Hematopoietic multipotent progenitor cell treated with erythropoietin and hydrocortisone succinate and interleukin-3 and kit ligand, for 17 days (in vitro differentiated cells): ENCODE measurements around the gene THAP4.

Experiments
- DNase-seq: peaks from one replicate; pipeline ENCODE4 v3.0.0-alpha.2; 2015; ENCODE audit warnings: low spot score

THAP4 gene

DNA sequence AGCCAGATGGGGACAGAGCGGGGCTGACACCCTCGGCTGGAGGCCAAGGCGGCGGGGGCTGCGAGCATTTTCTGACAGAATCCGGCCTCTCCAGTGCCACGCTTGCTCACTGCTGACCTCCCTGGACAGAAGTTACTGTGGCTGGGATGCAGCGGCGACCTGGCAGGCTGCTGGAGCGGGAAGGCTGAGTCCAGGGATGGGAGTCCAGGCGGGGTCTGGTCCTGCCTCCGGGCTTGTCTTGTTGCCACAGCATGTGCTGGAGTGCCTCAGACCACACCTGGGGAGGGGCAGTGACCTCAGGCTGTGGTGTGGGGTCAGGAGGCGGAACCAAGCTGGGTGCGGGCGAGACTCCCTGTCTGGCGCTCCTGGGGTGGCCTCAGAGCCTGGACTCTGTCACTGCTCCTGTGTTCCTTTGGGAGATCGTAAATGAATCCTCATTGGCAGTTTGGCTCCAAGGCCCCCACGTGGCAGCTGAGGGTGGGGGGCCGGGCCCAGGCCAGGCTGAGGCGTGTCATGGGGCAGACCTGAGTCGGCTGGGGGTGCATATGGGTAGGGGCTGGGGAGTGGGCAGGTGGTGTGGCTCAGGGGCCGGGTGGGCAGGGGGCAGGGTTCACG, 72.9 kb downstream of the THAP4 start:
- no peak for DNase-seq

DNA sequence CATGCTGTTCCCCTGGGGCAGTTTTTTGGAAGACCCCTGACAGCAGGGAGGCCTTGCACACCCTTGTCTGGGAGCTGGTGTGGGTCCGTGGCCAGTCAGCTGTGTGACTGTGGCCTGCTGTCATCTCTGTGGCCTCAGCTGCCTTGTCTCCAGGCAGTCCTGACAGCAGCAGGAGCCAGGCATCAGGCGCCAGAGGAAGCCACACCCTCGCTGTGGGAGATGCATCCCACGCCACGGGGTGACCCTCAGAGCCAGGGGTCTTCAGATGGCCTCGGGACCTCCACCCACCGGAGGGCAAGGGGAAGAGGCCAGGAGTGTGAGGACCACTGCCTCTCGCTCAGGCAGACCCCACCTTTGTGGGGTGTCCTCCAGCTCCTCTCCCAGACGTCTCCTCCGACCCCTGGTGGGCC, 73.4 kb downstream of the THAP4 start:
- no peak for DNase-seq

DNA sequence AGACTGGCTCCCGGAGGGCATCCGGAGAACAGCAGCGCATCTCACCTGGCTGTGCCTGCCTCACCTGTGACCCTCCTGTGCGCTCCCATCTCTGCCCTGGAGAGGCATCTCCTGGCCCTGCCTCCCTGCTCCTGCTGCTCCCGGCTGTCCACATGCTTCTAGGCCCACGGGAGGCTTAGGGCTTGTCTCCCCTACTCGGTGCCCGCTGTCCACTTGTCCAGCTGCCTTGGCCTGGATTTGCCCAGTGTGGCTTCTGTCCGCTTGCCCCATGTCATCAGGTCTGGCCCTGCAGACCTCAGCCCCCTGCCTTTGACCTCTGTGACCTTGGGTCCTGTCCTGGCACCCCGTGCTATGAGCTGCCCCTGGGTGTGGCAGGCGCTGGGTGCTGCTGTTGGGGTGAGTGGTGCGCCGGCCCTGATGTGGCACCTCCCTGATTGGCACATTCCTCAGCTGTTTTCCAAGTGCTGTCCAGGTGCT, 73.9 kb downstream of the THAP4 start:
- DNase-seq = no peak

DNA sequence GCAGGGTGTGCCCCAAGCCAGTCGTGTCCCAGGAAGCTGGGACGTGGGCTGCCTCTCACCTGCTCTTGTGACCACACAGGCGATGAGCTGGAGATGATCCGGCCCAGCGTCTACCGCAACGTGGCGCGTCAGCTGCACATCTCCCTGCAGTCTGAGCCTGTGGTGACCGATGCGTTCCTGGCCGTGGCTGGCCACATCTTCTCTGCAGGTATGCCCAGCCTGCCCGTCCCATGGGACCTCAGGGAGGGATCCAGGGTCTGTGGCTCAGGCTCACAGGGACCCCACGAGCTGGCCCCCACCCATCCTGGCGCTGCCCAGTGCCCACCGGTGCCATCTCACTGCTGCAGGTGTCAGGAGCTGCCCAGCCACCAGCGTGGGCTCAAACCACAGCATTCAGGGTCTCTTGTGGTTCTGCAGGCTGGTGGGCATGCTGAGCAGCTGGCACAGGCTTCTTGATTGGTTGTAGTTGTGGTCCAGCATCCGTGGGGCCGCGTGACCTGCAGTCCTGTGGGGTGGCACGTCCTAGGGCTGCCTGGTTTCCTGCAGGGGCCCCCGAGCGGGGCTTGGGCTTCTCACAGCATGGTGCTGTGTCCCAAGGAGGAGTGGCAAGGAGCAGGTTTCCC, 74.6 kb downstream of the THAP4 start:
- no peak for DNase-seq

DNA sequence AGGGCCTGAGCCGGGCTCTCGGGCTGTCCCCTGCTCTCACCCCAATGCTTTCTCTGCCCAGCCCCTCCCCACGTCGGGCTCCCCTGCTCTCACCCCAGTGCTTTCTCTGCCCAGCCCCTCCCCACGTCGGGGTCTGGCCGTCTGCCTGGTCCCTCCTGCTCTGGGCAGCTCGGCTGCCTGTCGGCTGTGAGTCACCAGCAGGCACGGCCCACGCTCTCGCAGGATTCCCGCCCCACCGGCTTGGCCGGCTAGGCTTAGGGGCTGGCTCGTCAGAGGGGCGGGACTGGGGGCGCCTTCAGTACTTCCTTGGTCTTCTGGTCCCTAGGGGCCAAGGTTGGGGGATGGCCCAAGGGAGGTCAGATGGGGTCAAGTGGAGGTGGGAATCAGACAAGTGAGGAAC, 75.1 kb downstream of the THAP4 start:
- no peak for DNase-seq

DNA sequence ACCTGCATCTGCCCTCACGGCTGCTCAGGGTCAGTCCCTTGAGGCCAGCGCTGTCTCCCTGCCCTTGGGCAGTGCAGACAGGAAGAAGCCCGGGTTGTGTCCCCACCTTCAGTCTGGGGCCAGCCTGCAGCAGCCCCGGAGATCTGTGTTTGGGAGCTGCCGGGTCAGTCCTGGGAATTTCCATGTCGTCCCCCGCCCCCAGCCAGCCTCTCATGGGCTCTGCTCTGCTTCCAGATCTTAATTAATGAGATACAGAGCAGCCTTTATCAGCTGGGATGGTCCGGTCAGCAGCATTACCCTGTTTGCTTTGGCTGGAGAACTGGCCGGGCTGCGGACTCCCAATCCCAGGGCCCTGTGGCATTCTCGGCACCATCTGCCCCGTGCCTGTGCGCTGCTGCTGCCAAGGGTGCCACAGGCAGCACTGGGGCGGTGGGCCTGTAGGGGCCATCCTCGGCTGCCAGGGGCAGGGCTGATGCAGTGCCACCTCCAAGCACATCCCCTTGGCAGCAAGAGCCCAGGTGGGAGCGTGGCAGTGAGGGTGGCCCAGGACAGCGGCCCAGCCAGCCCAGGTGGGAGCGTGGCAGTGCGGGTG, 76.0 kb downstream of the THAP4 start:
- DNase-seq = no peak

DNA sequence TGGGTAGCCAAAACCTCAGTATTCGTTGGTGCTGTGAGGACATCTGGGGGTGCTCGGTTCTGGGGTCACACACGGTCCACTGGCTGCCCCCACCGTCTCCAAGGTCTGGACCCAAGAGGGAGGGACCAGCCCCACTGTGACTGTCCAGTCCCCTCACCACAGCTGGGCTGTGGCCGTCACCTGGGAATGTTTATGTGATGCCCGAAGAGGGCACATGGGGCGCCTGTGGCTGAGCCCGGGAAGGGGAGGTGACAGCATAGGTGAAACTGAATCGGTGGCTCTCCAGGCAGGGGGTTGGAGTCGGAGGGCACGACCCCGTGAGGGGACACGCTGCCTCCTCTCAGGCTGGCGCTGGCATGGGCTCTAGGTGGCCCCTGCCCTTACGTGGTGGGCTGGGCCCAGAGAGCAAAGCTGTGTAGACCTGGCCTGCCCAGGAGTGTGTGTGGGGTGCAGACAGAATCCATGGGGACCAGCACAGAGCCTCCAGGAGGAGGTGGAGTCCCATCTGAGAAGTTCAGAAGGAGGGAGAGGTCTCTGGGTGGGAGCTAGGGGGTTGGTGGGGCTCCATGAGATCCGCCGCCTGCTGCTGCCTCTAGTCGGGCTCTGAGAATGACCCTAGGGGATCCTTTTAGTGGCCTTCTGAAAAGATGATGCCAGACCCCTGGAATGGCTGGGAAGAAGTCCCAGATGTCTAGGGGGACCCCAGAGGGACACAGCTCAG, 76.6 kb downstream of the THAP4 start:
- DNase-seq = no peak

DNA sequence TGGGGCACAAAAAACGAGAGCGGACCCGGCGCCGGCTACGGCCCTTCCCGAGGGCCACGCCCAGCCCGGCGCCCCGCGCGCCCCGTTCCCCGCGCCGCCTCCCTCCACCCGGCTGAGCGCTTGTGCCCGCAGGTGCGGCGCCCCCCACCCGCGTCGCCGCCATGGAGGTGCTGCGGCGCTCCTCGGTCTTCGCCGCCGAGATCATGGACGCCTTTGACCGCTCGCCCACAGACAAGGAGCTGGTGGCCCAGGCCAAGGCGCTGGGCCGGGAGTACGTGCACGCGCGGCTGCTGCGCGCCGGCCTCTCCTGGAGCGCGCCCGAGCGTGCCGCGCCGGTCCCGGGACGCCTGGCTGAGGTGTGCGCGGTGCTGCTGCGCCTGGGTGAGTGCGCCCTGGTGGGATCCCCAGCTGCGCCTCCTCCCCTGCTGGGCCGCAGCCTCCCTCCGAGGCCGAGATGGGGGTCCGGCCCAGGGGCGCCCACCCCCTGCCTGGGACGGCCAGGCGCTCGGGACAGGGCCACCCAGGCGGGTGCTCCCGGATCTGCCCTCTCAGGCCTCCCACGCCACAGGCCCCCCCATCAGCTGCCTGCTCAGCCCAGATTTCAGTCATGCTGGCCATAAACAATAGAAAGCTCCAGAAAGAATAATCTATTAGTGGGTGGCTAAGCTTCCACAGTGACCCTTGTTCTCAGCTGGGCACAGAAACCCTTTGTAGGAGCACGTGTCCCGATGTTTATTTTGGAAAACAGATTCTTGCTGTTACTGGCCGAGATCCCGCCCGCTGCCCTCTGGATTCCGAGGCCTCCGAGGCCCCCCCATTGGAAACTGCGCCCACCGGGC, 77.4 kb downstream of the THAP4 start:
- DNase-seq = no peak

DNA sequence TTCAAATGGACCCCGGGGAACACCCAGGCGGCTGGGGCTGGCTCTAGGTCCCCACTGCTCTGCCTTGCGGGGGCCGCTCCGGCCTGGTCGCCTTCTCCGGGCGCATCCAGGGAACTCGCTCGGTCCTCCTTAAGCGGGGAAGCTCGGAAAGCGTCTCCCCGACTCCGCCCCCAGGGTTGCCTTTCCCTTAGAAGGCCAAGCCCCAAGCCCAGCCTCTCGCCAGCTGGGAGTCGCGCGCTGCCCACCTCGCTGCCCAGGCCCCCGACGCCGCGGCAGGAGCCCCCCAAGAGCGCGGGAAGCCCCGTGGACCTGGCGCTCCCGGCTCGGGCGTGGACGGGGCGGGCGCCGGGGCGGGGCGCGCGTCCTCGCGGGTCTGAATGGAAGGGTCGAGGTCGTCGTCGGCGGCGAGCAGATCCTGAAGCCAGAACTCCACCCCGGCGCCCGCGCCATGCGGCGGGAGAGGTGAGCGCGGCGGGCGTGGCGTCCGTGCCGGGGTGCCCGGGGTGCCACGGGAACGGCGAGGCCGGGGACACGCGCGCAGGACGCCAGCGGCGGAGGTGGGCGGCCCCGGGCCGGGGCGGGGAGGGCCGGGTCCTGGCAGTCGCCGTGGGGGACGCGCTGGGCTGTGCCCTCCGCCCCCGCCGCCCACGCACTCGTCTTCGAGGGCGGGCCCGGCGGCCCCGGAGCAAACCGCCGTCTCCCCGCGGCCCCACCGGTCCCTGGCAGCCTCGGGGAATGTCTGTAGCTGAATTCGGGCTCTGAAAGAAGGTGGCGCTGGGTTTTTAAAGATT, 78.2 kb downstream of the THAP4 start, which contains the start of gene BOK:
TSS of gene BOK (plus strand) at position 214 of the 791 bp plus-strand sequence. CDS start 739 bp downstream, outside the sequence.
- no peak for DNase-seq

DNA sequence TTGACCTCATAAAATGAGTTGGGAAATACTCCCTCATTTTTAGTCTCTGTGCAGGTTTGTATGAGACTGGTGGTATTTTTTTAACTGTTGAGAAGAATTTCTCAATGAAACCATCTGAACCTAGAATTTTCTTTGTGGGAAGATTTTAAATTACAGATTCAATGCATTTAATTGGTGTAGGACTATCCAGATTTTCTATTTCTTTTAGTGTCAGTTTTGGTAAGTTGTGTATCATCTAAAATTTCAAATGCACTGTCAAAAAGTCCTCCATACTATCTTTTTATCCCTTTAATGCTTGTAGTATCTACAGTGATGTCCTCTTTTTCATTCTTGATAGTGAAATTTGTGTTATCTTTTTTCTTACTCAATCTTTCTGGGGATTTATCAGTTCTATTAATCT, 80.2 kb downstream of the THAP4 start:
- DNase-seq = no peak

DNA sequence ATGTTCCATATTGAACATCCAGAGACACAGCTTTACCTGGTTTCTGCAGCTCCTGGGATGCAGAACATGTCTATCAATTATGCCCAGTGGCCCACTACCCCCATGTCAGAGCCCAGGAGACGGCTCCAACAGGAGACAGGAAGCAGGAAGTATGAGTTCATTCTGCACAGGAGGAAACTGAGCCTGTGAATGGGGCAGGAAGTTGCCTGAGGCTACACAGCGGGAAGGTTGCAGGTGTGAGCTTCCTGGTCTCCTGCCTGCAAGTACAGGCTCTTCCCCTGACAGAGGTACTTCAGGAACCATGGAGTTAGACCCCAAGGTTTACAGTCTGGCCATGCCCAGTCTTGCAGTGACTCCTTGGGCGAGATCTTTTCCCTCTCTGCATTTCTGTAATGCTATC, 81.2 kb downstream of the THAP4 start:
- DNase-seq = no peak

DNA sequence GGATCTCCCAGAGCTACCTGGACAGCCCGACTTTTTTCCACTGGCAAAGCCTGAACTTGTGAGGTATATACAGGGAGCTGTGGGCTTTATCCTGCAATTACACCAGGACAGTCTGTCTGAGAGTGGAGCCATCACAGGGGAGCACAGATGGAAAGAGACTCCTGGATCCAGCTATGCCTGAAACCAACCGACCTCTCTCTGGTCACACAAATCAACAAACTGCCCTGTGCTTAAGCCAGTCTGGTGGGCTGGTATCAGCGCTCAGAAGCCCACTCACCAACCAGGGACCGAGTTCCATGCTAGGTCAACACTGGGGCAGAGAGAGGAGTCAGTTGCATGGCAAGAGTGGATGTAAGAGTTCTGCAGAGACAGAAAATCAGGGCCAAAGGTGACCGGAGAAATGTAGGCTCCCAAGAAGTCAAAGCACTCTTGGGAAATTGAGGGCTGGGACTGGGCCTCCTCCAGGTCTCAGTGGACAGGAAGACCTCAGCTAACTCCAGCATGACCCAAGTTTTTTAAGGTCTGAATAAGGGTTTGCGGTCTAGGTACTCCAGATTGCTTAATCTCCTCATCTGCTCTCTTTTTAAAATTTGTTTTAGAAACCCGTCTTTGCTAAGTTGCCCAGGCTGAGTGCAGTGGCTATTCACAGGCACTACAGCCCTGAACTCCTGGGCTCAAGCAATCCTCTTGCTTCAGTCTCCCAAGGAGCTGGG, 82.2 kb downstream of the THAP4 start:
- no peak for DNase-seq

DNA sequence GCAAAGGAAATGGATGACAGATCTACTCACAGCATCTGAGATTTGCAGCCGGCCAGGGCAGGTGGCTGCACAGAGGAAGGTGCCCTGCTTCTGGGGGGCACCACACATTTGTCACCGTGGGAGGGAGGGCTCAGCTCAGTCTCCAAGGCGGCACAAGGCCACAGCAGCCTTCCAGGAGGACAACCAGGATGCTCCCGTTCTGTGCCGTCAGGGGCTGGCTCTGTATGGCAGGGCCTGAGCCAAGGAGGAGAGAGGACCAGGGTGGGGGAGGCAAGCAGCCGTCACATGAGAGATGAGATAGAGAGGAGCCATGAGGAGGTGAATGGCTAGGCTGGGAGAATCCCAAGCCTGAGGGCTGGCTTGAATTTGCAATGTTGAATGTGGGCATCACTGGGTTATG, 83.0 kb downstream of the THAP4 start:
- no peak for DNase-seq

DNA sequence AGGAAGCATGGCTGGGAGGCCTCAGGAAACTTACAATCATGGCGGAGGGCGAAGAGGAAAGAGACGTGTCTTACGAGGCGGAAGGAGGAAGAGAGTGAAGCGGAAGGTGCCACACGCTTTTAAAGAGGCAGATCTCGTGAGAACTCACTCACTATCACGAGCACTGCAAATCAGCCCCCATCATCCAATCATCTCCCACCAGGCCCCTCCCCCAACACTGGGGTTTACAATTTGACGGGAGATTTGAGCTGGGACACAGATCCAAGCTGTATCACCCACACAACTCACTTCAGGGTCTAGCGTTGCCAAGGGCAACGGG, 83.5 kb downstream of the THAP4 start:
- DNase-seq = no peak

DNA sequence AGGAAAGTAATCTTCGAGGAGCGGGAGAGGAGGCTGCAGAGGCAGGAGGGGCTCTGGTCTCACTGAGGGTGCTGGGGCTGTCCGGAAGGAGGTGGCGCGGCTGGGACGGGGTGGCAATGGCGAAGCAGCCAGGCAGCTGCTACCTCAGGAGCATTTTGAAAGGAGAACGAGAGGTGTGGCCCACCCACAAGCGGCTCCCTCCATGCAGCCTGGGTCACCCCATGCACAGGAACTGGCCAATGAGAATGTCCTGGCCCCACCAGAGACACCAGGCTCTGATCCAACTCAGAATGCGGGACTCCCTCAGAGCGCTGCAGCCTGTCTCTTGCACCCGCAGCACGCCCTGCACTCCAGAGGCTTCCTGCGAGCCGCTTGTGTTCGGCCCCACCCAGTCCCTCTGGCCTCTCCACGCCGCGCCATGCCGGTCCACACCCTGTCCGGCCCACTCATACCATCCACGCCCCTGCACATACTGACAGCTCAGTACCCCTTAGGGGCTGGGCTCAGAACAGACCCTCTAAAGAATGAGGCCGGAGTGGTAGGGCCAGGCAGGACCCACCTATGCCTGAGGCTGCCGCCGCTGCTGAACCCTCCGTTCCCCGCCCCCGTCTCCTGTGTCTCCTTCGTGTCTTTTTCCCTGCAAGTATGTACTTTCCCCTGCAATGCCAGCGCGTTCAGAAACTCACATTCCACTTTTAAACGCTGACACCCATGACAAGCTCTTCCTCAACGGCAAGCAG, 84.8 kb downstream of the THAP4 start:
- DNase-seq = no peak

DNA sequence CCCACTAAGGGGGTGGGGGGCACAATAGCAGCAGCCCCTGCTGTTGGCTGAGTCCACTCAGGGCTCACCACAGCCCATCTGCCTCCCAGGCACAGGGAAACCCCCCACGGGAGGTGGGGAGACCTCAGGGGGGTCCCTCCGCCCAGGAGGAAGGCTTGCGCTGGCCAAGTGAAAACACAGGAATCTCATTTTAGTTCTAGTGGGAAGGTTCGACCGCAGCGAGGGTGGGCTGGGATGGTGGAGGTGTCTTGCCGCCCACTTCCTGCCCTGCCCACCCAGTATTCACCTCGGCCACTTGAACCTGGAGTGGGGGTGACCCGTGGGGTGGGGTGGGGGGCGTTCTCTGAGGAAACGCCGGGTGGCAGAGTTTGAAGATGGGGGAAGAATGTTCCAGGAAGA, 85.4 kb downstream of the THAP4 start:
- DNase-seq = no peak

DNA sequence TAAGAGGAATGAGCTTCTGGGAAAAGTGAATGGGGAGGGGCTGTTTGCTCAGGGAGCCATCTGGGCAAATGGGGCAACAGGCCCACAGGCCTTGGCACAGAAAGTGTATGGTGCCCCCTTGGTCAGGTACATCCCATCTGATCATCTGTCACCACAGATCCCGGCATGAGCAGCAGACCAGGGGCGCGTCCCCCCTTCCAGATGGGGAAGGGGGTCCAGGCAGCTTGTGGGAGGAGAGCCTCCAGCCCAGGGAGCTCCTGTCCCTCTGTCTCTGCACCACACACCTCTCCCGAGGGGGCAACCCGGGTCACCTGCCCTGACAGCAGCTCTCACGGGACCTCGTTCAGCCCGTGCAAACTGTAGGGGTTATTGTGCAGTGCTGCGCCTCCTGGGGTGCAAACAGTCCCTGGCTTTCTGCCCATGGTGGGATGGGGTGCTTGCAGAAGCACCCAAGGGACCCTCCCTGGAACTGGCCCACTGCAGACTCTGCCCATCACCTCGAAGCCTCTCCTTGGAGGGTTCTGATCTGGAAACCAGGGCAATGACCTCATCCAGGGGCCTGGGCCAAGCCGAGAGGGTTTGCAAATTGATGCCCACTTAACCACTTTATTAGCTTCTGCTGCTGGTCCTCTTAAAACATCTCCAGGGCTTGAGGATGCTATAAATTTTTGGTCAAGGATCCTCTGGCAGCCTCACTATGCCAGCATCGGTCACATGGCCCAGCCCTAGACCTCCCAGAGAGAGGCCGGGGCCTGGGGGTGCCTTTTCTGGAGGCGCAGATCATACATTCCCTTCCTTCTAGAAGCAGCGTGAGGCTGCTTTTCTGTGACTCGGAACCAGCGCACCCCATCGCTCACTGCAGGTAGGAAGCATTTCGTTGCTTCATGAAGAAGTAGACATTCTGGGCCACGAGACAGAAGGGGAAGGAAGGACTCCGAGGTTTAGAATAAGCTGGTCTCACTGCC, 86.1 kb downstream of the THAP4 start:
- no peak for DNase-seq

DNA sequence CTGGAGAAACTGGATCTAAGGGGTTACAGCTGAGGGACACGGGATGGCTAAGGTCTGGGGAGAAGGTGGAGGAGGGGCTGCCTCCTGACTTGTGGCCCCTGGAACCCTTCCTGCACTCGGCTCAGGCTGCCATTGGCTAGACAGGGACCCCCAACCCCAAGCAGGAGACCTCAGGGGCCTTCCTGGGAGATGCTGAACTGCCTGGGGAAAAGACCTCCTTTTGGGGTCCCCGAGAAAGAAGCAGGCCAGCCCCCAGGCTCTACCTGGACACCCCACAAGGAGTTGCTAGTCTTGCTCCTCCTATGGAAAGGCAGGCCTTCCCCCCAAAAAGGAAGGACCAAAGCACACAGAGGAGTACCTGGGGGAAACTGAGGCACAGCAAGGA, 88.5 kb downstream of the THAP4 start:
- DNase-seq = no peak
